Effector memory CD4-positive, alpha-beta T cell (primary cell): ENCODE data around the gene TUBAL3.
A peak's percentile ranks its signal among the peaks of the same experiment; 100 is the strongest.

Experiments used
- DNase-seq, 3 donors: peaks; one replicate each; pipeline ENCODE4 v3.0.0-alpha.2; 2020
- H3K27ac ChIP-seq: 2 replicates; pipeline ENCODE4 v1.7.0; 2013; ENCODE audit warnings: mild to moderate bottlenecking, low read length, moderate library complexity; ENCODE audit not compliant: insufficient read depth, poor library complexity, severe bottlenecking
- H3K27me3 ChIP-seq: replicated peaks from 2 replicates; pipeline ENCODE4 v1.7.0; 2013; ENCODE audit warnings: mild to moderate bottlenecking, low read length; ENCODE audit not compliant: insufficient read depth, control insufficient read depth, poor library complexity, severe bottlenecking
- H3K36me3 ChIP-seq: 2 replicates; pipeline ENCODE4 v1.7.0; 2013; ENCODE audit warnings: mild to moderate bottlenecking, low read length, moderate library complexity; ENCODE audit not compliant: control insufficient read depth, insufficient read depth
- H3K4me1 ChIP-seq: 2 replicates; pipeline ENCODE4 v1.7.0; 2013; ENCODE audit warnings: low read length, mild to moderate bottlenecking; ENCODE audit not compliant: control insufficient read depth, insufficient read depth, poor library complexity, severe bottlenecking
- H3K4me3 ChIP-seq: 2 replicates; pipeline ENCODE4 v1.7.0; 2013; ENCODE audit warnings: low read length, low read depth, mild to moderate bottlenecking; ENCODE audit not compliant: insufficient read depth, poor library complexity, severe bottlenecking
- H3K9me3 ChIP-seq: 2 replicates; pipeline ENCODE4 v1.7.0; 2013; ENCODE audit warnings: mild to moderate bottlenecking, low read length, moderate library complexity; ENCODE audit not compliant: control insufficient read depth
- total RNA-seq, 3 donors: gene quantifications; one replicate each; lab custom pipeline; 2026; lab: John Stamatoyannopoulos, UW

The TUBAL3 gene
- 0 reads per million in 3 donors for total RNA-seq

DNA sequence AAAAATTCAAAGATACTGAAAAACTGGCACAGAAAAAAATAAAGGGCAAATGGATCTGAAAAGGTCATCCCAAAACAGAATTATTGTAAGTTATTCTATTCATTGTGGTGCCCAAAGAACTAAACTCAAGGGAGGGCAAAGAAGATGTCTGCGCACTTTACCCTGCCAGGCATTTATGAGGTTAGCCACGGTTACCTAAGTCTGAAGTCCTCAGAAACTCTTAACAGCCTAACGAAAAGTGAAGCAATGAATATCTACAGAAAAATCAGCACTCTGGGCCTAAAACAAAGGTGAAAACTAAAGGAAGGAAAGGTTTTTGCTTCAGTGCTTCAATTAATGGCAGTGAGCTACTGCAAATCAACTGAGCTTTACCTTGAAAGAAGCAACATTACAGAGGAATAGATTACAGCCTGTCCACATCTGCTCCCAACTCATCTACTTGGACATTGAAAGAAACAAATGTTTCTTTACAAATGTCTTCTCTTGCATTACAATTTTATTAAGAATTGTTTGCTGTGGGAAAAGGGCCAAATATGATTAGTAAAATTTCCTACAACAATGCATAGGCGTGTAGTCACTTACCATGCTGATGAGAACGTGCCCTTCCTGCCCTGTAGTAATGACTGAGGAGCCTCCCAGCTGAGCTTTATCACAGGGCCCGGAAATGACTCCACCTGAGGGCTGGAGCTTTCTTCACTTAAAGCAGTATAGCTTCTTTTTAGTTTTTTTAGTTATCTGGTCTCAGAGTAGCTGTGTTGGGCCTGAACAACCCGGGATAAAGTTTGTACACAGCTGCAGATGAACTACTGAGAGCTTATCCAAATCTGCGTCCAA is at the start of gene TUBAL3:
TSS of gene TUBAL3 (minus strand) at position 621 of the 834 bp plus-strand sequence. CDS start at position 585, 36 bp downstream.
- H3K27ac ChIP-seq: no peak within 1 kb of the TSS
- no peak for DNase-seq
- H3K9me3 ChIP-seq: no peaks in the 10 kb centered on the region
- no peak within 1 kb of the TSS for H3K4me3 ChIP-seq
- H3K27me3 ChIP-seq: no peaks in the 10 kb centered on the region
- H3K4me1 ChIP-seq: no peaks in the 10 kb centered on the region
- H3K36me3 ChIP-seq: no peaks in the 10 kb centered on the region

DNA sequence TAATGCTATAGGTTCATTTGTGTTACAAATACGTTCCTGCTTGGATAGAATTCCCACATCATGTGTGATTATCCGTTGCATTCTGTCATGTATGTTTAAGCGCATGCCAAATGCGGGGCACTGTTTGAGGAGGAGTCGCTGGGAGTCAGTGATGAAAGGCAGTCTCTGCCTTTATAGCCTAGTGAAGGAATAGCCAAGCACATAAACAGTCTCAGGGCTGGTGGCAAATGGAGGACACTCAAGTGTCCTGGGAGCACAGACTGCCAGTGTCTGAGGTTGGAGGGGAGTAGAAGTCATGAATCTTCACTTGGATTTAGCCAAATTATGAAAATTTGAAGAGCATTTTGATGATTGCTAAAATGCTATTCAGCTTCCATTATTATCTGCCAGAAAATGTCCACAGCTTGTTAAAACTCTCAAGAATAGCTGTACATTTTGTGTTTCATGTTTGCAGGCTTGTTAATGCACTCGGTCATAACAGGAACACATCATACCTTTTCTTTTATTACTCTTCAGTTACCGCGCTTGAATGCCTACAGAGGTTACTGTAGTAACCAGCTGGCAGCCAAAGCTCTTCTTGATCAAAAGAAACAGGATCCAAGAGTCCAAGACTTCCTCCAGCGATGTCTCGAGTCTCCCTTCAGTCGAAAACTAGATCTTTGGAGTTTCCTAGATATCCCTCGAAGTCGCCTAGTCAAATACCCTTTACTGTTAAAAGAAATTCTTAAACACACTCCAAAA is 49.3 kb upstream of the TUBAL3 start:
- Histone ChIP-seq H3K36me3 (peaks cover 24% of the 10 kb centered on the region), H3K9me3 (no peaks in the 10 kb centered on the region), H3K4me1 (no peaks in the 10 kb centered on the region), H3K4me3 (no peak overlapping the region), H3K27ac (no peak overlapping the region), H3K27me3 (no peaks in the 10 kb centered on the region)
- DNase-seq: no peak

DNA sequence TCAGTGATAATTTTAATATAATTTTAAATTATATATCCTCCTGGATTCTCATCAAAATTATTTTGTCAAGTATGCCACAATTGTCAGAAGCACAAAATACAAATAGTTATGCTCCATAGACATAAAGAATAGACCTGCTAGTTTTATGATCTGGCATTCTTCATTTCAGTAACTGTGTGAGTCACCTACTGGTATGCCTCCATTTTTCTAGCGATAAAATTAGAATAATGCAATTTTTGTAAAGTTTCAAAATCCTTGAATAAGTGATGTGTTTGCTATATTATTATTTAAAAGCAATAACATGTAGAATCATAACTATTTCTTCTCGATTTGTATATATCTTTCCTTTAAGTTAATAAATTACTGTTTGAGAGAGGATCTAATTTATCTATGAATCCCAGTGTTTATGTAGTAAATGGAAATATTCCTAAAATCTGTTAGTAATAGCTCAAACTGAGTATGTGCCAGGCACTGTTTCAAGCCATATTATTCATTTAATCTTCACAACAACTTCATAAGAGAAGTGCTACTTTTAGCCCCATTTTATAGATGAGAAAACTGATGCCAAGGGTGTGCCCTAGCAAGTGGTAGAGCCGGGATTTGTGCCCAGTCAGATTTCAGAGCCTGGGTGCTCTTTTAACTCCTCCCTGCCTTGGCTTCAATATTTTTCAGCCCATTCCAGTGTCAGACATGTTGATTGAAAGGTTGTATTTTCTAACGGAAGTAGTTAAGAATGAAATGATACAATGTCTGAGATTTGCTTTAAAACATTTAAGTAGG is 46.2 kb upstream of the TUBAL3 start:
- H3K36me3 ChIP-seq: peaks cover 15% of the 10 kb centered on the region
- no peak overlapping the region for H3K27ac ChIP-seq
- no peak overlapping the region for H3K4me3 ChIP-seq
- peaks cover 13% of the 10 kb centered on the region for H3K4me1 ChIP-seq
- H3K27me3 ChIP-seq: no peaks in the 10 kb centered on the region
- no peaks in the 10 kb centered on the region for H3K9me3 ChIP-seq
- DNase-seq: no peak

DNA sequence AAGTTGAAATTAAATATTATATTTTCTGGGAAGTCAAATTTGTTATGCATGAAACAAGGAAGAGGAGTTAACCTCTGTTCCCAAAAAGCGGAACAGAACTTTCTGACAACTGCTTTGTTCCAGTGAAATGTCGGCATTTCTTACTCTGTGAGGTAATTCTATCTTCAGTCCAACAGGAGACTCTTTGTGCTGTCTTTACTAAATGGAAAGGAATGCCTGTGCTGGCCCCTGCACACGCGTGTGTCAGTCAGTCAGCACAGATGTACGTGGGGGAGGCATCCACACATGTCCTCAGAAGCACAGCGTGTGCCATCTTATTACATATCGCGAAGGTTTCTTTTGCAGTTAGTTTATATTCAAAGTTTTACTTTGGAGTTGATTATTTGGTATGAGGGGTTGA is 45.2 kb upstream of the TUBAL3 start:
- peaks cover 13% of the 10 kb centered on the region for H3K36me3 ChIP-seq
- no peak overlapping the region for H3K4me3 ChIP-seq
- no peak overlapping the region for H3K27ac ChIP-seq
- DNase-seq: no peak
- H3K9me3 ChIP-seq: no peaks in the 10 kb centered on the region
- peaks cover 13% of the 10 kb centered on the region for H3K4me1 ChIP-seq
- no peaks in the 10 kb centered on the region for H3K27me3 ChIP-seq

DNA sequence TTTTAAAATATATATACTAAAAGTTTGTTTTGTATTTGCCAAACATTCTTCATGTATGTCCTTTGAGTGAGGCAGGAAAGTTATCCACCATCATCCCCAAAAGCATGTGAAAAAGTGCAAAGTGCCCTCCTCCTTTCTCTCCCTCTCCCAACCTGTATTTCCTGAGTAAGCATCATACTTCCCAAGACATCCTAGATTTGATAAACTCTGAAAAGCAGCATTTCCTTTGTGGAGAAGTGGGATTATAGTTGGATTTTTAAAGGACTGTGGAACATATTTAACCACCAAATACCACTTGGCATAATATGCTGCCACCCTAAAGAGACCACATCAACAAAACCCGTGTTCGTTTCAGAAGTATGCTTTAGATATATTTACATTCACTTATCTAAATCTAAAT is 44.6 kb upstream of the TUBAL3 start:
- Histone ChIP-seq H3K4me3 (no peak overlapping the region), H3K36me3 (peaks cover 8% of the 10 kb centered on the region), H3K4me1 (peaks cover 13% of the 10 kb centered on the region), H3K9me3 (no peaks in the 10 kb centered on the region), H3K27me3 (no peaks in the 10 kb centered on the region), H3K27ac (no peak overlapping the region)
- DNase-seq: no peak

DNA sequence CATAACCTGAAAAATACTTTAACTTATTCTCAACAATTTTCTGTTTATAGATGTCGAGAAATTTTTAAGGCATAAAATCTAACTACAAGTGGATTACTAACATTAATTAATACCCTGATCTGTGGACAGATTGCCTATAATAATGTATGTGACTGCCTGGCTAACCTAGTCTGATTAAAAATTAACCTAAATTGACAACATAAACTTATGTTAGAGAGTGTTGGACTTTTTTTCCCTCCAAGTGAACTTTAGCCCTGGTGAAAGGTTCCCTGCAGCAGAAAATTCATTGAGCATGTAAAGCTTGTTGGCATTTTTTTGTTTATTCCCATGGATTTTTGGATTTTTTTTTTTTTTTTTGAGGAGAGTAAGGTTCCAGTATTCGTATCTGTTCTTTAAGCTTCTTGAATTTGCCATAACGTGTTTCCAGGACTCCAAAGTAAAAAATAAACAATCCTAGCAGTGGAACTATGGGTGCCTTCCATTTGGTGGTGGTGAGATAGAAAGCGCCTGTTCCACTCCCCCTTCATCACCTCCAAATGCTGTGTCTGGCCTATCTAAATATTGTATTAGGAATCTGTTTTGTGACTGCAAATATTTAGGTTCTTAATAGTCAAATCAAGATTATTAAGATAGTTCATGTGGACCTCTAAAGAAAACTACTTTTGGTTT is 43.8 kb upstream of the TUBAL3 start:
- Histone ChIP-seq H3K27me3 (no peaks in the 10 kb centered on the region), H3K9me3 (no peaks in the 10 kb centered on the region), H3K4me1 (peaks cover 13% of the 10 kb centered on the region), H3K27ac (no peak overlapping the region), H3K36me3 (peaks cover 6% of the 10 kb centered on the region), H3K4me3 (no peak overlapping the region)
- no peak for DNase-seq

DNA sequence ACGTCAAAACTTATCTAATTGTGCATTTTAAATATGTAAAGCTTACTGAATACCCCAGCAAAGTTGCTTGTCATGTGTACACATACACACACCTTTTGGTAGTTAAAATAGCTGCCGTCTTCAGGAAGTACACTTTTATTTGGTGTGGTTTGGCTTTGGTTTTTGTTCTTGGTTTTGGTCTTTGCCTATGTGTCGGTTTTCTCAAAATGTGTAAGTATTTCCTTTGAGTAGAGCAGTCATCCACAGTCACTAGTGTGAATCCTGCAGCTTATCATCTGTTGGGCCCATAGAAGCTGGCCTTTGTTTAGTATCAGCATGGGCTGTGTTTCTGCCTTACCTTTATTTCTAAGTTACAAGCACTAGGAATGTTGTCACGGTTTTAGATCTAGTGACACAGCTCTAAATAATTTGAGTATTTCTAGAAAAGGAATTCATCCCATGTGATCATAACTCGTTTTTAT is 43.0 kb upstream of the TUBAL3 start:
- no peak for DNase-seq
- Histone ChIP-seq H3K4me1 (peaks cover 13% of the 10 kb centered on the region), H3K27ac (no peak overlapping the region), H3K36me3 (no peaks in the 10 kb centered on the region), H3K4me3 (peak overlapping the region; percentile 5), H3K9me3 (no peaks in the 10 kb centered on the region), H3K27me3 (no peaks in the 10 kb centered on the region)

DNA sequence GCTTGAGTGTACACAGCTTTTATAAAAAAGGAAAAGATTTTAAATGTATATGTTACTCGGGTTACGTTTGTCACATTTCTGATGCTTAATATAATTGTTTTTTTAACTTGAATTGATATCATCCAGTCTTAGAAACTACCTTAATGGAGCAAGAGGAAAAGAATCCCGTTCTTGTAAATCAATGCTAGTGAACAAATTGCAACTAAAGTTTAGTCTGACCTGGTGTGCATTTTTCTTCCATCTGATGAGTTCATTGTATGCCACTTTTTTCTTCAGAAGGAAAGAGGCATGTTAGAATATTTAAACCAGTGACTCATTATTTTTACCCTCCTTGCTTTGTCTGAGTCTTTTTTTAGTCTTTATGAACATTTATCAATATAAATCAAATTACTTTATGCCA is 42.4 kb upstream of the TUBAL3 start:
- H3K36me3 ChIP-seq: no peaks in the 10 kb centered on the region
- peak overlapping the region; percentile 14 for H3K27ac ChIP-seq
- no peaks in the 10 kb centered on the region for H3K27me3 ChIP-seq
- H3K4me1 ChIP-seq: peaks cover 13% of the 10 kb centered on the region
- H3K9me3 ChIP-seq: no peaks in the 10 kb centered on the region
- H3K4me3 ChIP-seq: no peak overlapping the region
- DNase-seq: no peak

DNA sequence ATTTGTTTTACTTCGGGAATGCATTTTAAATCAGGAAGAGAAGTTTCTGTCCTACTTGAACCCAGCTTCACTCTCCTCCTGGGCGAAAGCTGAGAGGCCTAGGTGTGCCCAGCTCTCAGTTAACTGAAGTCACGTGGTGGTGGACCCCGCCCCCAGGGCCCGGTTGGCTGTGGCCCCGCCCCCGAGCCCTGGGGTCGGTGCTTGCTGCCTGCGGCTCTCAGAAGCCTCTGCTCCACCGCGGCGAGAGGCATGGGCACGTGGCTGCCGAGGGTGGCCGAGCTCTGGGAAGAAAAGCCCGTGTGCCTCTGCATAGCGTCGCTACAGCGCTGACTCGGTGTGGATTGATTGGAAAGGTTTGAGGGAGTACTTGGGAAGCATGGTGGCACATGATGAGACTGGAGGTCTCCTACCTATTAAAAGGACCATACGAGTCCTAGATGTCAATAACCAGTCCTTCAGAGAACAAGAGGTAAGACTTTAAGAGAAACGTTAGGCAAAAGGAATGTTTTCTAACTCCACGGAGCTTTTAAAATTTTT is 41.8 kb upstream of the TUBAL3 start:
- H3K4me3 ChIP-seq: peak overlapping the region; percentile 36
- DNase-seq: peak; percentile 17 to 25 (median 23)
- H3K4me1 ChIP-seq: peaks cover 13% of the 10 kb centered on the region
- peak overlapping the region; percentile 14 for H3K27ac ChIP-seq
- H3K36me3 ChIP-seq: no peaks in the 10 kb centered on the region
- no peaks in the 10 kb centered on the region for H3K27me3 ChIP-seq
- no peaks in the 10 kb centered on the region for H3K9me3 ChIP-seq
